Mesendoderm (in vitro differentiated cells): ENCODE results near the gene DTWD1.
"Not testable (repeated sequence)": the region's sequence is repeated elsewhere in the genome, so short reads cannot be mapped to it uniquely, and the experiment has no call there.

Experiments used
- DNase-seq: peaks from one replicate; pipeline ENCODE4 v3.0.0; 2013
- H2AK5ac ChIP-seq: 2 replicates; pipeline ENCODE4 v1.6.1; 2013; ENCODE audit warnings: low read length, inconsistent platforms
- H2BK120ac ChIP-seq: 2 replicates; pipeline ENCODE4 v1.6.1; 2013; ENCODE audit warnings: low read depth, mild to moderate bottlenecking, low read length, moderate library complexity, mixed read lengths
- H2BK15ac ChIP-seq: replicated peaks from 2 replicates; pipeline ENCODE4 v1.6.1; 2013; ENCODE audit warnings: low read depth, mild to moderate bottlenecking, moderate library complexity
- H2BK5ac ChIP-seq: 2 replicates; pipeline ENCODE4 v1.6.1; 2013; ENCODE audit warnings: low read length, inconsistent platforms
- H3K18ac ChIP-seq: 2 replicates; pipeline ENCODE4 v1.6.1; 2013; ENCODE audit warnings: mild to moderate bottlenecking, low read length, mixed read lengths
- H3K23ac ChIP-seq: one replicate; pipeline ENCODE4 v1.6.1; 2013; ENCODE audit warnings: low read length
- H3K27ac ChIP-seq: 2 replicates; pipeline ENCODE4 v1.5.1; 2013; ENCODE audit warnings: low read depth, mild to moderate bottlenecking, inconsistent platforms, low read length, moderate library complexity
- H3K27me3 ChIP-seq: 2 replicates; pipeline ENCODE4 v1.6.1; 2013; ENCODE audit warnings: low read length, control low read depth, mild to moderate bottlenecking, inconsistent platforms; ENCODE audit not compliant: insufficient read depth, poor library complexity
- H3K36me3 ChIP-seq: 2 replicates; pipeline ENCODE4 v1.6.1; 2013; ENCODE audit warnings: low read length, inconsistent platforms; ENCODE audit not compliant: control insufficient read depth, insufficient read depth
- H3K4ac ChIP-seq: one replicate; pipeline ENCODE4 v1.6.1; 2013; ENCODE audit warnings: low read depth, mild to moderate bottlenecking, low read length, moderate library complexity
- H3K4me1 ChIP-seq: 2 replicates; pipeline ENCODE4 v1.6.1; 2013; ENCODE audit warnings: low read depth, low read length, inconsistent platforms; ENCODE audit not compliant: control insufficient read depth
- H3K4me2 ChIP-seq: 2 replicates; pipeline ENCODE4 v1.6.1; 2013; ENCODE audit warnings: low read length
- H3K4me3 ChIP-seq: 2 replicates; pipeline ENCODE4 v1.5.1; 2013; ENCODE audit warnings: mild to moderate bottlenecking, low read length
- H3K56ac ChIP-seq: one replicate; pipeline ENCODE4 v1.6.1; 2013; ENCODE audit warnings: low read length
- H3K79me1 ChIP-seq: 2 replicates; pipeline ENCODE4 v1.6.1; 2013; ENCODE audit warnings: low read length, inconsistent platforms
- H3K79me2 ChIP-seq: 2 replicates; pipeline ENCODE4 v1.6.1; 2013; ENCODE audit warnings: mild to moderate bottlenecking, low read length; ENCODE audit not compliant: control insufficient read depth, insufficient read depth
- H3K9ac ChIP-seq: 2 replicates; pipeline ENCODE4 v1.6.1; 2013; ENCODE audit warnings: low read length, inconsistent platforms
- H4K5ac ChIP-seq: one replicate; pipeline ENCODE4 v1.6.1; 2013; ENCODE audit warnings: low read length
- H4K8ac ChIP-seq: one replicate; pipeline ENCODE4 v1.6.1; 2013; ENCODE audit warnings: low read depth, mild to moderate bottlenecking, control low read depth, low read length, moderate library complexity
- WGBS: extraction: QIAGEN DNeasy Blood & Tissue Kit; methylation state at CpG from one replicate; pipeline ENCODE4 v1.1.7; 2013; ENCODE audit warnings: low lambda C conversion rate, missing lambda C conversion rate; ENCODE audit not compliant: insufficient coverage; ENCODE audit errors: extremely low coverage; 5-methylcytosine and 5-hydroxymethylcytosine counted together

The DTWD1 gene

DNA sequence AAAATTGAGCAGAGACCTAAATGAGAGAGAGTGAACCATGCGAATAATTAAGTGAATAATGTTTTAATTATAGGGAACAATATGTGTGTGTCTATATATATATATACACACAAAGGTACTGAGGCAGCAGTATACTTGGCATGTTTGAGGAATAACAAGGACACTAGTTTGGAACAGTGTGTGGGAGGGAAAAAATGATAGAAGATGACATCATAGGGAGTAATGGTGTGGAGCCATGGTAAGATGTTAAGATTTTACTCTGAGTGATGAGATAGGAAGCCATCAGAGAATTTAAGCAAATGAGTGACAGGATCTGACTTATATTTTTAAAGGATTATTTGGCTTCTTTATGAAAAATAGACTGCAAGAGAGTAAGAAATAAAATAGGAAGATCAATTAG is 29.1 kb downstream of the DTWD1 start:
- no peak overlapping the region for H2BK120ac ChIP-seq
- no peaks in the 10 kb centered on the region for H3K36me3 ChIP-seq
- no peak overlapping the region for H3K4me2 ChIP-seq
- peaks cover 2% of the 10 kb centered on the region for H3K4me1 ChIP-seq
- no peak overlapping the region for H3K18ac ChIP-seq
- no peak overlapping the region for H2BK5ac ChIP-seq
- H2AK5ac ChIP-seq, result no peak overlapping the region
- no peak overlapping the region for H3K9ac ChIP-seq
- no peak for DNase-seq
- no peak overlapping the region for H2BK15ac ChIP-seq
- no peak overlapping the region for H4K5ac ChIP-seq
- WGBS, result no CpG with 5 or more reads among the region's 1 CpG
- H3K4me3 ChIP-seq, result no peak overlapping the region
- H3K79me2 ChIP-seq, result no peaks in the 10 kb centered on the region
- H3K27ac ChIP-seq, result no peak overlapping the region
- H3K23ac ChIP-seq, result no peak overlapping the region
- H4K8ac ChIP-seq, result no peak overlapping the region
- H3K4ac ChIP-seq, result no peak overlapping the region
- no peak overlapping the region for H3K56ac ChIP-seq
- H3K79me1 ChIP-seq, result no peaks in the 10 kb centered on the region
- no peaks in the 10 kb centered on the region for H3K27me3 ChIP-seq

- H2BK120ac ChIP-seq, result no peak overlapping the region
- H3K18ac ChIP-seq, result no peak overlapping the region
- H3K27me3 ChIP-seq, result no peaks in the 10 kb centered on the region
- no peak overlapping the region for H3K9ac ChIP-seq
- no peak overlapping the region for H2AK5ac ChIP-seq
- H3K56ac ChIP-seq, result no peak overlapping the region
- no peak for DNase-seq
- no peak overlapping the region for H4K8ac ChIP-seq
- H3K79me1 ChIP-seq, result no peaks in the 10 kb centered on the region
- H3K23ac ChIP-seq, result no peak overlapping the region
- no peak overlapping the region for H3K27ac ChIP-seq
- no peaks in the 10 kb centered on the region for H3K79me2 ChIP-seq
- H3K4ac ChIP-seq, result no peak overlapping the region
- H4K5ac ChIP-seq, result no peak overlapping the region
- no peak overlapping the region for H2BK5ac ChIP-seq
- H3K4me3 ChIP-seq, result no peak overlapping the region
- no CpG with 5 or more reads among the region's 2 CpGs for WGBS
- no peak overlapping the region for H3K4me2 ChIP-seq
- H3K4me1 ChIP-seq, result peaks cover 2% of the 10 kb centered on the region
- no peak overlapping the region for H2BK15ac ChIP-seq
- no peaks in the 10 kb centered on the region for H3K36me3 ChIP-seq
These were observed 29.8 kb downstream of the DTWD1 start for GRCh38 chr15:49650676-49651075.

DNA sequence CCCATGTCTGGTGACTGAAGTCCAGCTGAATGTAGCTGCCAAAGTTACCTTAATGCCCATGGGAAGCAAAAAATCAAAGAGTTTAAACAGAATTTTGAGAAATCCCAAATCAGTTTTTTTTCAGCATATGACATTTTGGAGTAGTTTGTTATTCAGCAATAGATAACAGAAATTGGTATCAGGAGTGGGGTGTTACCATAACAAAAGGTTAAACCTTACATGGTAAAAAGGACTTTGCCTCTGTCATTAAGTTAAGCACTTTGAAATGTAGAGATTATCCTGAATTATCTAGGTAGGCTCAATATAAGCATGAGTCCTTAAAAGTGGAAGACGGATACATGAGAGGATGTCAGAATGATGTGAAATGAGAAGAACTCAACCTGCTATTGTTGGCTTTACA is 32.1 kb downstream of the DTWD1 start:
- Histone ChIP-seq H3K56ac (no peak overlapping the region), H4K8ac (no peak overlapping the region), H3K9ac (no peak overlapping the region), H3K27me3 (no peaks in the 10 kb centered on the region), H3K4ac (no peak overlapping the region), H2AK5ac (no peak overlapping the region), H2BK120ac (no peak overlapping the region), H3K23ac (no peak overlapping the region), H3K79me2 (no peaks in the 10 kb centered on the region), H3K36me3 (no peaks in the 10 kb centered on the region), H3K79me1 (no peaks in the 10 kb centered on the region), H2BK5ac (no peak overlapping the region), H2BK15ac (no peak overlapping the region), H3K4me2 (no peak overlapping the region), H4K5ac (no peak overlapping the region), H3K27ac (no peak overlapping the region), H3K4me3 (no peak overlapping the region), H3K4me1 (no peaks in the 10 kb centered on the region), H3K18ac (no peak overlapping the region)
- no CpG with 5 or more reads among the region's 1 CpG for WGBS
- DNase-seq, result no peak

GRCh38 chr15:49656734-49657133 is 35.9 kb downstream of the DTWD1 start:
- Histone ChIP-seq H2AK5ac (no peak overlapping the region), H4K8ac (no peak overlapping the region), H3K23ac (no peak overlapping the region), H3K36me3 (no peaks in the 10 kb centered on the region), H3K4me2 (no peak overlapping the region), H3K4ac (no peak overlapping the region), H3K79me1 (no peaks in the 10 kb centered on the region), H3K18ac (no peak overlapping the region), H3K27me3 (no peaks in the 10 kb centered on the region), H2BK15ac (no peak overlapping the region), H4K5ac (no peak overlapping the region), H3K9ac (no peak overlapping the region), H2BK120ac (no peak overlapping the region), H3K4me1 (no peaks in the 10 kb centered on the region), H2BK5ac (no peak overlapping the region), H3K56ac (no peak overlapping the region), H3K79me2 (no peaks in the 10 kb centered on the region), H3K27ac (no peak overlapping the region), H3K4me3 (no peak overlapping the region)
- DNase-seq, result no peak
- WGBS, result 100% methylated on average over 1 of the region's 1 CpG

DNA sequence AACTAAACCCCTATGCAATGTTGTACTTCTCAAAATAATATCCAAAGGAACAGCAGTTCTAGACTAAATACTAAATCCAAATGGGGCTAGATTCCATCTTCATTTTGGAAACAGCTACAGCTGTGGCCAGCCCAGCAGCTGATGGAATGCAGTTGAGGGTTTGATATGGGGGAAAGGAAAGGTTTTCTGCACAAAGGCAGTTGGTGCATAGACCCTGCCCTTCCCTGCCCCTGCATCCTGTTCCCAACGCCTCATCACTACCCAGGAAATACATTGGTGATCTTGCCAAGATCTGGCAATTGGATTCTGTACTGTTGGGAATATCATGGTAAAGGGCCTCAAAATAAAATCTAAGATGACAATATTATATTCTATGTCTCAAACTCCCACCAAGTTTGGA is 43.9 kb downstream of the DTWD1 start:
- Histone ChIP-seq H4K8ac (no peak overlapping the region), H3K79me1 (no peaks in the 10 kb centered on the region), H3K36me3 (no peaks in the 10 kb centered on the region), H2BK120ac (no peak overlapping the region), H3K4me3 (no peak overlapping the region), H3K27ac (no peak overlapping the region), H4K5ac (no peak overlapping the region), H3K9ac (no peak overlapping the region), H2BK5ac (no peak overlapping the region), H3K18ac (no peak overlapping the region), H3K56ac (no peak overlapping the region), H2BK15ac (no peak overlapping the region), H3K4ac (no peak overlapping the region), H2AK5ac (no peak overlapping the region), H3K4me2 (no peak overlapping the region), H3K23ac (no peak overlapping the region), H3K4me1 (peaks cover 4% of the 10 kb centered on the region), H3K79me2 (no peaks in the 10 kb centered on the region), H3K27me3 (no peaks in the 10 kb centered on the region)
- no peak for DNase-seq
- no CpG with 5 or more reads among the region's 1 CpG for WGBS

GRCh38 chr15:49666486-49666885 is 45.6 kb downstream of the DTWD1 start:
- not testable (repeated sequence) for H3K27me3 ChIP-seq, H3K9ac ChIP-seq, H3K4me2 ChIP-seq, H2AK5ac ChIP-seq, H2BK120ac ChIP-seq, H2BK15ac ChIP-seq, H3K4me3 ChIP-seq, H3K4ac ChIP-seq, H2BK5ac ChIP-seq, H4K5ac ChIP-seq, DNase-seq, H3K79me2 ChIP-seq, H3K36me3 ChIP-seq, H3K18ac ChIP-seq, H3K23ac ChIP-seq, H3K79me1 ChIP-seq, H4K8ac ChIP-seq, H3K27ac ChIP-seq, H3K56ac ChIP-seq, H3K4me1 ChIP-seq
- WGBS, result no CpG with 5 or more reads among the region's 3 CpGs
